Measurements from ENCODE around the gene UBE2N. TPM values are rescaled to one million over a fixed set of nuclear protein-coding genes. Genes with fewer than 3 reads are reported as not detected.
A peak's percentile ranks its signal among the peaks of the same experiment; 100 is the strongest.

The UBE2N gene
- total and polyA plus RNA-seq, 2 donors (not counting 3 experiments of a cell fraction or from before 2014, with no cell fraction given): 59.2 to 125 TPM

DNA sequence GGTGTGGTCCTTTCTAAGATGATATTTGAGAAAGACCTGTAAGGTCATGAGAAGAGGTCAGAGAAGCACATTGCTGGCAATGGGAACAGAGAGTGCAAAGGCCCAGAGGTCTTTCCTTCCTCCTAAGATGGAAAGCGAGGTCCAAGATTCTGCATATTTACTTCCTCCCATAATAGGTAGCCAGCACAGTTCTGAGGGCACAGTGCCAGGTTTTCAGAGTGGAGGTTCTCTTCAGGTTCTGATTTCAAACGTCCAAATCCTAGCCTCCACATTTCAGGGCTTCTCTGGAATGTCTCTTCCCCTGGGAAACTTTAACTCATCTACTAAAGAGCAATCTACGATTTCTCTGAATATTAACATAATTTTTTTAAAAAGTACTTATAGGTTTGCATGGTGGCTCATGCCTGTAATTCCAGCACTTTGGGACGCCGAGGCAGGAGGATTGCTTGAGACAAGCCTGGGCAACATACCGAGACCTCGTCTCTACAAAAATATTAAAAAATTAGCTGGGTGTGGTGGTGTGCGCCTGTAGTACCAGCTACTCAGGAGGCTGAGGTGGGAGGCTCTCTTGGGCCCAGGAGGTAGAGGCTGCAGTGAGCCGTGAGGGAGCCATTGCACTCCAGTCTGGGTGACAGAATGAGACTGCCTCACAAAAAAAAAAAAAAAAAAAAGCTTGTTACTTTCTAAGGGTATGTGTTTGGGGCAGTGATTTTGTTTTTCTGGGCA, 25.0 kb upstream of the UBE2N start:
- no peaks in the 10 kb centered on the region for H3K9me1 ChIP-seq (replicated peaks; ENCODE audit: control insufficient read depth, extremely low read depth, insufficient read depth, low read length)
- TF ChIP-seq POLR2A (IDR thresholded peaks at IDR 0.05; ENCODE audit: low read depth, low read length) (no peak), EZH2 (IDR thresholded peaks at IDR 0.05; ENCODE audit: borderline replicate concordance, low read depth, low read length, severe bottlenecking) (no peak), GATA2 (IDR thresholded peaks at IDR 0.05; ENCODE audit: insufficient read depth, insufficient read length, low read depth, low read length) (no peak), POLR2AphosphoS5 (IDR thresholded peaks at IDR 0.05; ENCODE audit: insufficient read depth, low read depth, low read length) (no peak), JUN (IDR thresholded peaks at IDR 0.05; ENCODE audit: borderline replicate concordance, insufficient read depth, insufficient read length, low read depth) (no peak), MYC (IDR thresholded peaks at IDR 0.05; ENCODE audit: low read depth, low read length) (no peak), FOS (IDR thresholded peaks at IDR 0.05; ENCODE audit: borderline replicate concordance, insufficient read depth, low read length) (no peak)
- TF ChIP-seq, protein P1, sequence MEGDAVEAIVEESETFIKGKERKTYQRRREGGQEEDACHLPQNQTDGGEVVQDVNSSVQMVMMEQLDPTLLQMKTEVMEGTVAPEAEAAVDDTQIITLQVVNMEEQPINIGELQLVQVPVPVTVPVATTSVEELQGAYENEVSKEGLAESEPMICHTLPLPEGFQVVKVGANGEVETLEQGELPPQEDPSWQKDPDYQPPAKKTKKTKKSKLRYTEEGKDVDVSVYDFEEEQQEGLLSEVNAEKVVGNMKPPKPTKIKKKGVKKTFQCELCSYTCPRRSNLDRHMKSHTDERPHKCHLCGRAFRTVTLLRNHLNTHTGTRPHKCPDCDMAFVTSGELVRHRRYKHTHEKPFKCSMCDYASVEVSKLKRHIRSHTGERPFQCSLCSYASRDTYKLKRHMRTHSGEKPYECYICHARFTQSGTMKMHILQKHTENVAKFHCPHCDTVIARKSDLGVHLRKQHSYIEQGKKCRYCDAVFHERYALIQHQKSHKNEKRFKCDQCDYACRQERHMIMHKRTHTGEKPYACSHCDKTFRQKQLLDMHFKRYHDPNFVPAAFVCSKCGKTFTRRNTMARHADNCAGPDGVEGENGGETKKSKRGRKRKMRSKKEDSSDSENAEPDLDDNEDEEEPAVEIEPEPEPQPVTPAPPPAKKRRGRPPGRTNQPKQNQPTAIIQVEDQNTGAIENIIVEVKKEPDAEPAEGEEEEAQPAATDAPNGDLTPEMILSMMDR (IDR thresholded peaks at IDR 0.05; ENCODE audit: extremely low read depth in 1 of 2, insufficient read depth in 1 of 2, low read depth in 1 of 2, low read length in 2 of 2): no peak
- TF ChIP-seq, protein P2, sequence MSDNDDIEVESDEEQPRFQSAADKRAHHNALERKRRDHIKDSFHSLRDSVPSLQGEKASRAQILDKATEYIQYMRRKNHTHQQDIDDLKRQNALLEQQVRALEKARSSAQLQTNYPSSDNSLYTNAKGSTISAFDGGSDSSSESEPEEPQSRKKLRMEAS (IDR thresholded peaks at IDR 0.05; ENCODE audit: insufficient read depth, insufficient read length): no peak
- no peaks in the 10 kb centered on the region for H3K36me3 ChIP-seq (ENCODE audit: control insufficient read depth in 2 of 2, extremely low read depth in 1 of 2, insufficient read depth in 2 of 2, low read length in 2 of 2)
- FAIRE-seq: no peak
- H3K9me3 ChIP-seq (replicated peaks; ENCODE audit: control insufficient read depth, insufficient read depth, low read length): no peaks in the 10 kb centered on the region
- H3K4me2 ChIP-seq (ENCODE audit: insufficient read depth, low read length): no peak overlapping the region
- H3K79me2 ChIP-seq (ENCODE audit: control insufficient read depth, insufficient read depth, low read length): peaks cover 42% of the 10 kb centered on the region
- peaks cover 9% of the 10 kb centered on the region for H3K4me1 ChIP-seq (ENCODE audit: control insufficient read depth, extremely low read depth, insufficient read depth, low read length)
- H3K9ac ChIP-seq (replicated peaks; ENCODE audit: extremely low read depth, insufficient read depth, low read length): no peak overlapping the region
- CTCF ChIA-PET: interaction anchor here (0.7 to 2.1 kb wide), 7 partner anchors 12 to 635 kb away, joined by 3 to 12 read pairs (median 6); partner anchors contain the start of gene UBE2N
- H3K27me3 ChIP-seq (ENCODE audit: control insufficient read depth in 2 of 2, insufficient read depth in 2 of 2, low read length in 2 of 2): no peaks in the 10 kb centered on the region
- no peaks in the 10 kb centered on the region for H4K20me1 ChIP-seq (replicated peaks; ENCODE audit: control insufficient read depth, extremely low read depth, insufficient read depth, low read length)
- BruUV-seq (replicated peaks): no TSS peak
- H3K4me3 ChIP-seq (replicated peaks in 1 of 3; ENCODE audit: insufficient read depth in 1 of 3, low read depth in 1 of 3, low read length in 3 of 3): no peak overlapping the region
- H3K27ac ChIP-seq (ENCODE audit: insufficient read depth, low read depth, low read length): no peak overlapping the region
- peak overlapping the region; percentile 90 for H2AFZ ChIP-seq (ENCODE audit: low read depth, low read length)
- intact Hi-C loops (cut with micrococcal nuclease): loop anchor here (1.0 kb wide), 1 partner anchor 24 kb away; no protein-coding TSS in a partner anchor
- dilution Hi-C loops (cut with MboI; ENCODE audit: extremely low pct_ligation_motif_present, low sequenced_read_pairs): no loop called here
- POLR2A ChIA-PET: interaction anchor here (1.0 kb wide), 1 partner anchor 721 kb away, joined by 3 read pairs; no protein-coding TSS in a partner anchor
- DNase-seq (ENCODE audit: low read depth, low spot score): no peak

Data from endothelial cell of umbilical vein (primary cell).